Endothelial cell of umbilical vein (primary cell): Measurements from ENCODE around the gene SOAT1. TPM values are rescaled to one million over a fixed set of nuclear protein-coding genes. Genes with fewer than 3 reads are reported as not detected.

Experiments used
- BruUV-seq: library from RNA; stranded (reverse); fragments of 400-500 nt; replicated peaks from 2 replicates; lab custom pipeline; 2021; lab: Mats Ljungman, UMichigan
- CTCF ChIA-PET: fragments of 300-600, 350-600 bp; sonication (Branson Sonifier 250); formaldehyde crosslinking; loops from one replicate; lab custom pipeline; 2021; ENCODE audit warnings: antibody characterized with exemption, inconsistent platforms; lab: Charles Lee
- POLR2A ChIA-PET: fragments of 300-600, 350-600 bp; sonication (Branson Sonifier 250); formaldehyde crosslinking; loops from one replicate; lab custom pipeline; 2021; ENCODE audit warnings: antibody characterized with exemption, inconsistent platforms; lab: Charles Lee
- DNase-seq: peaks from one replicate; pipeline ENCODE4 v3.0.0-alpha.2; 2011; ENCODE audit warnings: low read depth, low spot score
- FAIRE-seq: peaks from 2 replicates; lab custom pipeline; 2011; peaks lifted over from hg19 to GRCh38; lab: Jason Lieb, UNC
- H2AFZ ChIP-seq: 2 replicates; pipeline ENCODE4 v1.6.0; 2012; ENCODE audit warnings: low read depth, low read length, control low read depth, inconsistent platforms
- H3K27ac ChIP-seq: 2 replicates; pipeline ENCODE4 v1.5.1; 2011; ENCODE audit warnings: low read depth, mild to moderate bottlenecking, control low read depth, low read length, moderate library complexity; ENCODE audit not compliant: insufficient read depth
- H3K27me3 ChIP-seq, 2 experiments: 2 replicates each; pipeline versions ENCODE4 v1.6.0 to v1.6.1; 2011; ENCODE audit warnings: low read length in 2 of 2, mixed read lengths in 1 of 2; ENCODE audit not compliant: control insufficient read depth in 2 of 2, insufficient read depth in 2 of 2
- H3K36me3 ChIP-seq, 2 experiments: 2 replicates in 1 of 2; 3 replicates in 1 of 2; pipeline ENCODE4 v1.5.1; 2011; ENCODE audit warnings: low read length in 2 of 2, mild to moderate bottlenecking in 1 of 2, moderate library complexity in 1 of 2; ENCODE audit not compliant: control insufficient read depth in 2 of 2, insufficient read depth in 2 of 2; ENCODE audit errors: extremely low read depth in 1 of 2
- H3K4me1 ChIP-seq: 3 replicates; pipeline ENCODE4 v1.5.1; 2011; ENCODE audit warnings: mild to moderate bottlenecking, low read length; ENCODE audit not compliant: control insufficient read depth, insufficient read depth; ENCODE audit errors: extremely low read depth
- H3K4me2 ChIP-seq: 2 replicates; pipeline ENCODE4 v1.6.1; 2011; ENCODE audit warnings: low read length, control low read depth, mixed read lengths; ENCODE audit not compliant: insufficient read depth
- H3K4me3 ChIP-seq, 3 experiments: fragments of 200-600 bp in 1 of 3; sonication (generic), shearing (Covaris generic) in 1 of 3; replicated peaks in 1 of 3; 2 replicates each; pipeline ENCODE4 v1.5.1; 2011 to 2016; ENCODE audit warnings: control low read depth in 3 of 3, low read length in 3 of 3, mild to moderate bottlenecking in 2 of 3, inconsistent platforms in 1 of 3, low read depth in 1 of 3, moderate library complexity in 1 of 3; ENCODE audit not compliant: insufficient read depth in 1 of 3
- H3K79me2 ChIP-seq: 2 replicates; pipeline ENCODE4 v1.6.0; 2012; ENCODE audit warnings: low read length, inconsistent platforms; ENCODE audit not compliant: control insufficient read depth, insufficient read depth
- H3K9ac ChIP-seq: replicated peaks from 2 replicates; pipeline ENCODE3; 2011; ENCODE audit warnings: low read length, control low read depth; ENCODE audit not compliant: insufficient read depth; ENCODE audit errors: extremely low read depth
- H3K9me1 ChIP-seq: replicated peaks from 3 replicates; pipeline ENCODE4 v1.6.0; 2011; ENCODE audit warnings: mild to moderate bottlenecking, low read length; ENCODE audit not compliant: control insufficient read depth, insufficient read depth; ENCODE audit errors: extremely low read depth
- H3K9me3 ChIP-seq: replicated peaks from 2 replicates; pipeline ENCODE4 v1.5.1; 2012; ENCODE audit warnings: low read length, inconsistent platforms; ENCODE audit not compliant: control insufficient read depth, insufficient read depth
- H4K20me1 ChIP-seq: replicated peaks from 2 replicates; pipeline ENCODE3; 2011; ENCODE audit warnings: mild to moderate bottlenecking, low read length; ENCODE audit not compliant: control insufficient read depth, insufficient read depth; ENCODE audit errors: extremely low read depth
- CTCF ChIP-seq, 2 donors: IDR thresholded peaks; 1 replicate in 1 of 2; 2 replicates in 1 of 2; pipeline ENCODE4 v1.5.1; 2011; ENCODE audit warnings: low read length in 2 of 2, mild to moderate bottlenecking in 2 of 2, moderate library complexity in 2 of 2, control low read depth in 1 of 2, inconsistent platforms in 1 of 2, low read depth in 1 of 2; ENCODE audit not compliant: insufficient read depth in 1 of 2; ENCODE audit errors: extremely low read depth in 1 of 2
- EZH2 ChIP-seq: IDR thresholded peaks from 2 replicates; pipeline ENCODE4 v1.6.1; 2012; ENCODE audit warnings: borderline replicate concordance, low read depth, mild to moderate bottlenecking, moderate library complexity, low read length, inconsistent platforms; ENCODE audit not compliant: severe bottlenecking
- FOS ChIP-seq: IDR thresholded peaks from 2 replicates; pipeline ENCODE4 v1.6.1; 2011; ENCODE audit warnings: mild to moderate bottlenecking, low read length, moderate library complexity, borderline replicate concordance; ENCODE audit not compliant: insufficient read depth
- GATA2 ChIP-seq: IDR thresholded peaks from 2 replicates; pipeline ENCODE4 v1.7.0; 2011; ENCODE audit warnings: low read depth, mild to moderate bottlenecking, moderate library complexity, mixed read lengths, low read length; ENCODE audit not compliant: insufficient read length, insufficient read depth
- JUN ChIP-seq: IDR thresholded peaks from 2 replicates; pipeline ENCODE4 v1.6.1; 2011; ENCODE audit warnings: borderline replicate concordance, low read depth; ENCODE audit not compliant: insufficient read length, insufficient read depth
- MAX ChIP-seq: IDR thresholded peaks from 2 replicates; pipeline ENCODE4 v1.6.1; 2011; ENCODE audit not compliant: insufficient read depth, insufficient read length
- MYC ChIP-seq: IDR thresholded peaks from one replicate; pipeline ENCODE4 v1.6.1; 2011; ENCODE audit warnings: mild to moderate bottlenecking, low read depth, low read length
- POLR2A ChIP-seq: IDR thresholded peaks from 2 replicates; pipeline ENCODE4 v1.6.1; 2012; ENCODE audit warnings: low read depth, mild to moderate bottlenecking, control low read depth, low read length
- POLR2AphosphoS5 ChIP-seq: IDR thresholded peaks from 2 replicates; pipeline ENCODE4 v1.6.1; 2012; ENCODE audit warnings: low read depth, mild to moderate bottlenecking, control low read depth, low read length, moderate library complexity; ENCODE audit not compliant: insufficient read depth
- dilution Hi-C: fragments of 300-500 bp; cut with MboI; formaldehyde crosslinking; loops from one replicate; pipeline ENCODE4 v1.15.0; 2019; ENCODE audit warnings: low sequenced_read_pairs; ENCODE audit not compliant: extremely low pct_ligation_motif_present
- intact Hi-C: fragments of 100-400 bp; cut with micrococcal nuclease; formaldehyde crosslinking; loops from one replicate; pipeline ENCODE4 v1.10.0; 2022
- polyA plus RNA-seq, 4 experiments: library from polyadenylated mRNA; depleted of rRNA in 3 of 4; stranded (reverse) in 3 of 4; unstranded in 1 of 4; fragments of >200 nt; gene quantifications; 2 replicates each; pipeline versions ENCODE4 v1.2.1 to v1.2.3, GENCODE V29; 2011 to 2012; ENCODE audit warnings: missing spikeins in 1 of 4
- total RNA-seq: library from RNA; stranded (reverse); gene quantifications from 2 replicates; pipeline ENCODE4 v1.2.3, GENCODE V29; 2021

Gene SOAT1
- total and polyA plus RNA-seq, 2 donors (not counting 3 experiments of a cell fraction or from before 2014, with no cell fraction given): 14.0 to 38.2 TPM

GRCh38 chr1:179288977-179289376 is 4.6 kb upstream of the SOAT1 start:
- CTCF ChIA-PET: no interaction called here
- H3K79me2 ChIP-seq: no peaks in the 10 kb centered on the region
- H2AFZ ChIP-seq: no peak overlapping the region
- no TSS peak for BruUV-seq
- no peak overlapping the region for H3K4me2 ChIP-seq
- no peak overlapping the region for H3K27ac ChIP-seq
- POLR2A ChIA-PET: no interaction called here
- FAIRE-seq: no peak
- H3K4me3 ChIP-seq: no peak overlapping the region
- H3K9ac ChIP-seq: no peak overlapping the region
- intact Hi-C loops (no loop called here), dilution Hi-C loops (no loop called here)
- H3K36me3 ChIP-seq: no peaks in the 10 kb centered on the region
- H3K4me1 ChIP-seq: peaks cover 4% of the 10 kb centered on the region
- no peaks in the 10 kb centered on the region for H4K20me1 ChIP-seq
- H3K9me3 ChIP-seq: no peaks in the 10 kb centered on the region
- no peaks in the 10 kb centered on the region for H3K9me1 ChIP-seq
- H3K27me3 ChIP-seq: peaks cover 0 to 2% of the 10 kb centered on the region in 2 experiments
- DNase-seq: no peak
- TF ChIP-seq FOS: no peak
- no peak for TF ChIP-seq EZH2
- TF ChIP-seq CTCF (IDR thresholded peaks at IDR 0.05; ENCODE audit: extremely low read depth in 1 of 2, insufficient read depth in 1 of 2, low read depth in 1 of 2, low read length in 2 of 2): no peak
- TF ChIP-seq JUN: no peak
- no peak for TF ChIP-seq MAX
- TF ChIP-seq POLR2A: no peak
- no peak for TF ChIP-seq GATA2
- TF ChIP-seq POLR2AphosphoS5: no peak
- TF ChIP-seq MYC: no peak
